GM12891 (cell line): Measurements from ENCODE around the gene NR0B1.

ENCODE experiments used
- DNase-seq: peaks from one replicate; pipeline ENCODE4 v3.0.0; 2011; ENCODE audit warnings: low spot score; ENCODE audit not compliant: insufficient read length
- FAIRE-seq: peaks from 2 replicates; lab custom pipeline; 2011; peaks lifted over from hg19 to GRCh38; lab: Jason Lieb, UNC
- PAX5 ChIP-seq: IDR thresholded peaks from 2 replicates; pipeline ENCODE4 v1.6.1; 2011; ENCODE audit warnings: low read length, moderate library complexity, mild to moderate bottlenecking; ENCODE audit not compliant: insufficient read depth, severe bottlenecking
- POLR2A ChIP-seq: IDR thresholded peaks from 2 replicates; pipeline ENCODE4 v1.6.1; 2011; ENCODE audit warnings: low read depth, low read length, control low read depth
- POLR2AphosphoS5 ChIP-seq: IDR thresholded peaks from 2 replicates; pipeline ENCODE4 v1.6.1; 2011; ENCODE audit warnings: low read depth, low read length, control low read depth
- POU2F2 ChIP-seq: IDR thresholded peaks from 2 replicates; pipeline ENCODE4 v1.6.1; 2011; ENCODE audit warnings: low read depth, mild to moderate bottlenecking, control low read depth, low read length, moderate library complexity
- SPI1 ChIP-seq: IDR thresholded peaks from 2 replicates; pipeline ENCODE4 v1.6.1; 2011; ENCODE audit warnings: low read depth, low read length, control low read depth
- TAF1 ChIP-seq: IDR thresholded peaks from 2 replicates; pipeline ENCODE4 v1.6.1; 2011; ENCODE audit warnings: low read depth, low read length, control low read depth

The NR0B1 gene

DNA sequence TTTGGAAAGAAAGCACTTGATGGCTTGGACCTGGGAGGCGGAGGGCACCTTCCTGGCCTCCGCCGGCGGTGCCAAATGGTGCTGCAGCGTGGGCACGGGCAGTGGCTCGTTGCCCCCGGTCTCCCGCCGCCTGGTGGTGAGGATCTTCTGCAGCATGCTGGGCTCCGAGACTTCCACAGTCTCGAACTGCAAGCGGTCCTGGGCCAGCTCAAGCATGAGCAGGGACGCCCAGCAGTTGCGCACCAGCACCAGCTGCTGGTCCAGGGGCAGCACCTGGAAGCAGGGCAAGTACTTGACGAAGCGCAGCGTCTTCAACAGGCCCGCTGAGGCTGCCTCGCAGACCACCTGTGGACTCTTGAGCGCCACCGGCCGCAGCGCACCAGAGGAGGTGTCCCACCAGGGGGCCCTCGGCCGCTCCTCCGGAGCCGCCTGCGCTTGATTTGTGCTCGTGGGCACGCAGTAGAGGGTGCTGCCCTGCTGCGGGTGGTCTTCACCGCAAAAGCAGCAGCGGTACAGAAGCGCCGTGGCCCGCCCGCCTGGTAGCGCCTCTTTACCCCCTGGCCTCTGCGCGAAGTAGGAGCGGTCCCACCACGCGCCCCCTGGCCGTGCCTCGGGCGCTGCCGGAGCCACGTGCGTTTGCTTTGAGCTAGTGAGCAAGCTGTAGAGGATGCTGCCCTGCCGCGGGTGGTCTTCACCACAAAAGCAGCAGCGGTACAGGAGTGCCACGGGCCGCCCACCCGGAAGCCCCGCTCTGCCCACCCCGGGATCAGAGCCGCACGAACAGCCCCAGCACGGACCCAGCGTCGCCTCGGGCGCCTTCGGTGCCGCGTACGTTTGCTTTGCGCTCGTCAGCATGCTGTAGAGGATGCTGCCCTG, 689 bp downstream of the NR0B1 start:
- FAIRE-seq (no peak), DNase-seq (peak; percentile 6)
- TF ChIP-seq POU2F2: no peak
- no peak for TF ChIP-seq PAX5

- DNase-seq: no peak
- TF ChIP-seq POU2F2: no peak
- no peak for TF ChIP-seq PAX5
- no peak for FAIRE-seq
Measured at GRCh38 chrX:30307466-30307865, 1.7 kb downstream of the NR0B1 start.

- FAIRE-seq (no peak), DNase-seq (no peak)
- TF ChIP-seq POLR2A (no peak), POU2F2 (no peak), POLR2AphosphoS5 (no peak), SPI1 (no peak), PAX5 (no peak), TAF1 (no peak)
Measured at GRCh38 chrX:30304866-30305265, 4.3 kb downstream of the NR0B1 start.

GRCh38 chrX:30302956-30303355, 6.2 kb downstream of the NR0B1 start:
- TF ChIP-seq POLR2AphosphoS5: no peak
- TF ChIP-seq POU2F2: no peak
- TF ChIP-seq TAF1: no peak
- no peak for TF ChIP-seq POLR2A
- no peak for TF ChIP-seq SPI1
- TF ChIP-seq PAX5: no peak
- no peak for FAIRE-seq
- no peak for DNase-seq

DNA sequence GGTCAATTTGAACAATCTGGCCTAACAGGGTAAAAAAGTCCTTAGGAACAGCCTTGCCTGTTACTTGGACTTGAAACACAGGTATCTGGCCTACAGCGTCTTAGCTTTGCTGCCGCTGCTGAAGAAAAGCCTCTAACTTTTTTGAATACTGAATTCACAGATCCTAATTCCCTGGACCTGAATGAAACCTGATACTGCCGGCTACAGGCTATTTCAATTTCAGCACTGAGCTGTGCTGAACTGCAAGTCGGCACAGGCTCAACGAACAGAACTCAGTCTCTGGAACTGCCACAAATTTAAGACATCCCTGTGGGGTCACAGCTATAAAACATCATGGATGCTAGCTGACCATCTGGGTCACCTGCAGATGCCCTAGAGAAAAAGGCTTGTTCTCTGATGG, 7.2 kb downstream of the NR0B1 start:
- TF ChIP-seq PAX5 (no peak), POLR2A (no peak), POU2F2 (no peak), TAF1 (no peak), SPI1 (no peak), POLR2AphosphoS5 (no peak)
- DNase-seq: no peak
- no peak for FAIRE-seq

DNA sequence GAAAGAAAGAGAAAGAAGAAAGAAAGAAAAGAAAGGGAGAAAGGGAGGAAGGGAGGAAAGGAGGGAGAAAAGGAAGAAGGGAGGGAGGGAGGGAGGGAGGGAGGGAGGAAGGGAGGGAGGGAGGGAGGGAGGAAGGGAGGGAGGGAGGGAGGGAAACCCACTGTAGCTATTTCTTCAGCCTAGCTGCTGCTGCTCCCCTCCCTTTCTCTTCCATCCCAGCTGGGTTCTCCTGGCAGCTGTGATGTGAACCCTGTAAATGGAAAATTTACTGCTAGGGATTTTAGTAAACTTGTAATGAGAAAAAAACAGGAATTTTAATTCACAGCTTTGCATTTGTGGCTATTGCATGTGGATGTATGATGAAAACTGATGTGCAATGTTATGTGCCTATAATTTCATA, 8.0 kb downstream of the NR0B1 start:
- no peak for TF ChIP-seq POU2F2
- no peak for TF ChIP-seq TAF1
- TF ChIP-seq SPI1: no peak
- no peak for TF ChIP-seq POLR2A
- TF ChIP-seq POLR2AphosphoS5: no peak
- TF ChIP-seq PAX5: no peak
- DNase-seq (no peak), FAIRE-seq (no peak)

DNA sequence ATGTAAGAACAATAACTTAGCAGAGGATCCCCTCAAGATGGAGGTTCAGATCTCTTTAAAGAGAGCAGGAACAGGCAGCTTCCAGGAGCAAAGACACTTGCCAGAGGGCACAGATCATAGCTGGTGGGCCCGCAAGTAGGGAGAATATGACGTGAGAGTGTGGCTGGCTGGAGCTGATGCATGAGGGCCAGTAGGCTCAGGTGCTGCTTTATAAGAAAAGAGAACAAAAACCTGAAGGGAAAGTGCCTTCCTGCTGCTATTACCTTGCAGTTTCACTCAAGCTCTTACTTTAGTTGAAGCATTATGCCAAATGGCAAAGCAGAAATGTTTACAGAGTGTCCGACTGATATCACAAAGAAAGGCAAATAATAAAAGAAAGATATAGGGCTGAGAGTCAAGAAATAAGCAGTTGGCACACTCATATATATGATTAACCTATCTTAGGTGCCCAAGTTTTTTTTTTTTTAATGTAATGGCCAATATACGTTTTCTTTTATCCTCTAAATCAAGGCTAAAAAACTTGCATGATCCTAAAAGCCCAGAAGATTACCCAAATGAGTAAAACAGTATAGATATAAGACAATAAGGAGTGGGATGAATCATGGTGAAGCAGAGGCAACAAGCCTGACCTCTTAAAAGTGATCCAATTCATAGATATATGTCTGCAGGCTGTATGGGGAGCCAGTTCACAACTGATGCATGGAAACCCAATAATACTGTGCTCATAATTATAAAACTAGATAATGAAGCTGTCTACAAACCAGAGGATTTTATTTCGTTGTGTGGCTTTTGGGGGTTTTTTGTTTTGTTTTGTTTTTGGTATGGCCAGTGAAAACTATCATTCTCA, 12.6 kb downstream of the NR0B1 start:
- TF ChIP-seq POU2F2 (no peak), POLR2A (no peak), PAX5 (no peak), SPI1 (no peak), POLR2AphosphoS5 (no peak), TAF1 (no peak)
- no peak for FAIRE-seq
- DNase-seq: no peak

GRCh38 chrX:30283456-30284200, 25.6 kb downstream of the NR0B1 start:
- DNase-seq: no peak
- peak; percentile 60 for FAIRE-seq
- TF ChIP-seq POU2F2 (no peak), POLR2A (no peak), PAX5 (no peak), TAF1 (no peak), POLR2AphosphoS5 (no peak), SPI1 (no peak)

- TF ChIP-seq POLR2A: no peak
- no peak for TF ChIP-seq POLR2AphosphoS5
- no peak for TF ChIP-seq SPI1
- no peak for TF ChIP-seq POU2F2
- TF ChIP-seq PAX5: no peak
- TF ChIP-seq TAF1: no peak
- no peak for FAIRE-seq
- DNase-seq: no peak
Measured at GRCh38 chrX:30282527-30282926, 26.7 kb downstream of the NR0B1 start.
